Activated CD4-positive, CD25-positive, alpha-beta regulatory T cell treated with anti-CD3 and anti-CD28 coated beads, Interleukin-2, amount 50 U/mL, for 24 hours (primary cell): ENCODE results near the gene RNF169.
"Not testable (repeated sequence)": the region's sequence is repeated elsewhere in the genome, so short reads cannot be mapped to it uniquely, and the experiment has no call there.

Experiments used
- ATAC-seq, 2 donors: fragments of 150-1000 bp; cut with Tn5 transposase; one replicate each; pipeline ENCODE4 v1.10.0; 2021; ENCODE audit warnings: mild to moderate bottlenecking in 1 of 2, moderate library complexity in 1 of 2

The RNF169 gene

GRCh38 chr11:74824285-74824982 lies 75.8 kb downstream of the RNF169 start:
- no peak for ATAC-seq

- not testable (repeated sequence) for ATAC-seq
Measured at GRCh38 chr11:74825596-74825995, 76.9 kb downstream of the RNF169 start.

- ATAC-seq = no peak
Measured at GRCh38 chr11:74826901-74827300, 78.3 kb downstream of the RNF169 start.

GRCh38 chr11:74837191-74837590 lies 88.5 kb downstream of the RNF169 start:
- no peak for ATAC-seq

- no peak for ATAC-seq
Measured at GRCh38 chr11:74838188-74838587, 89.5 kb downstream of the RNF169 start.

- ATAC-seq = no peak
Measured at GRCh38 chr11:74839446-74839845, 90.8 kb downstream of the RNF169 start.

- ATAC-seq = no peak
Measured at GRCh38 chr11:74839971-74840370, 91.3 kb downstream of the RNF169 start.

GRCh38 chr11:74840486-74840885 lies 91.8 kb downstream of the RNF169 start:
- no peak for ATAC-seq

- no peak for ATAC-seq
Measured at GRCh38 chr11:74842967-74843366, 94.3 kb downstream of the RNF169 start.

- ATAC-seq = no peak
Measured at GRCh38 chr11:74844072-74844471, 95.4 kb downstream of the RNF169 start.

- ATAC-seq = no peak
Measured at GRCh38 chr11:74844865-74845264, 96.2 kb downstream of the RNF169 start.

- ATAC-seq = no peak
Measured at GRCh38 chr11:74845978-74846517, 97.4 kb downstream of the RNF169 start.

- no peak for ATAC-seq
Measured at GRCh38 chr11:74846770-74847169, 98.1 kb downstream of the RNF169 start.

GRCh38 chr11:74847395-74847794 lies 98.7 kb downstream of the RNF169 start:
- no peak for ATAC-seq

- no peak for ATAC-seq
Measured at GRCh38 chr11:74847895-74848294, 99.2 kb downstream of the RNF169 start.

GRCh38 chr11:74849525-74850391 lies 101.1 kb downstream of the RNF169 start:
- no peak for ATAC-seq

- ATAC-seq = no peak
Measured at GRCh38 chr11:74853223-74853622, 104.6 kb downstream of the RNF169 start.

GRCh38 chr11:74860743-74861142 lies 112.1 kb downstream of the RNF169 start:
- no peak for ATAC-seq

GRCh38 chr11:74863410-74863809 lies 114.8 kb downstream of the RNF169 start:
- ATAC-seq = no peak

- no peak for ATAC-seq
Measured at GRCh38 chr11:74866557-74866956, 117.9 kb downstream of the RNF169 start.

- no peak for ATAC-seq
Measured at GRCh38 chr11:74870485-74870884, 121.8 kb downstream of the RNF169 start.

- ATAC-seq = no peak
Measured at GRCh38 chr11:74871037-74871436, 122.4 kb downstream of the RNF169 start.

GRCh38 chr11:74877132-74877531 lies 128.5 kb downstream of the RNF169 start:
- no peak for ATAC-seq
